K562 (cell line): ENCODE measurements around the gene SHANK2. TPM values are rescaled to one million over a fixed set of nuclear protein-coding genes. Genes with fewer than 3 reads are reported as not detected.

Experiments
- ATAC-seq: fragments of 200-7000 bp; cut with Tn5 transposase; 3 replicates; pipeline ENCODE4 v1.9.1; 2020; ENCODE audit warnings: moderate library complexity
- BruUV-seq: library from RNA; stranded (reverse); fragments of 400-500 nt; replicated peaks from 2 replicates; lab custom pipeline; 2021; lab: Mats Ljungman, UMichigan
- CTCF ChIA-PET: fragments of 300-600 bp; formaldehyde crosslinking; extraction: SDS; loops from one replicate; lab custom pipeline; 2021; ENCODE audit warnings: low intra/inter-chr PET ratio; lab: Yijun Ruan, JAX
- POLR2A ChIA-PET: fragments of 300-600, 350-650 bp; sonication (Branson Sonifier 250); formaldehyde crosslinking; extraction: SDS; loops from one replicate; lab custom pipeline; 2021; ENCODE audit warnings: antibody characterized with exemption, inconsistent platforms; lab: Yijun Ruan, JAX
- DNase-seq, 4 experiments: peaks; one replicate each; pipeline versions ENCODE4 v3.0.0 to v3.0.0-alpha.2; 2011 to 2018; ENCODE audit warnings: low spot score in 3 of 4, mixed read lengths in 3 of 4; ENCODE audit errors: extremely low read depth in 1 of 4
- FAIRE-seq: peaks from 2 replicates; lab custom pipeline; 2011; peaks lifted over from hg19 to GRCh38; lab: Jason Lieb, UNC
- H2AFZ ChIP-seq: 2 replicates; pipeline ENCODE4 v1.6.0; 2011; ENCODE audit warnings: low read depth, low read length, control low read depth, inconsistent platforms
- H3K27ac ChIP-seq: fragments of 200-600 bp; 3 replicates; pipeline ENCODE4 v1.8.0; 2011; ENCODE audit warnings: low read depth, mild to moderate bottlenecking, control low read depth, inconsistent platforms, low read length, moderate library complexity, mixed read lengths; ENCODE audit errors: extremely low read depth
- H3K27me3 ChIP-seq, 2 experiments: fragments of 300-600 bp in 1 of 2; 2 replicates in 1 of 2; 3 replicates in 1 of 2; pipeline versions ENCODE4 v1.6.0 to v1.8.0; 2011; ENCODE audit warnings: inconsistent platforms in 2 of 2, low read length in 2 of 2, mild to moderate bottlenecking in 1 of 2, mixed read lengths in 1 of 2, moderate library complexity in 1 of 2; ENCODE audit not compliant: control insufficient read depth in 2 of 2, insufficient read depth in 2 of 2
- H3K36me3 ChIP-seq: fragments of 300-600 bp; 3 replicates; pipeline ENCODE4 v1.8.0; 2011; ENCODE audit warnings: mild to moderate bottlenecking, low read length, inconsistent platforms; ENCODE audit not compliant: control insufficient read depth, insufficient read depth
- H3K4me1 ChIP-seq, 2 experiments: fragments of 200-600 bp in 1 of 2; replicated peaks in 1 of 2; 2 replicates in 1 of 2; 3 replicates in 1 of 2; pipeline versions ENCODE4 v1.5.1 to v1.8.0; 2011; ENCODE audit warnings: inconsistent platforms in 2 of 2, low read length in 2 of 2, mild to moderate bottlenecking in 1 of 2, mixed read lengths in 1 of 2, moderate library complexity in 1 of 2; ENCODE audit not compliant: control insufficient read depth in 2 of 2, insufficient read depth in 2 of 2
- H3K4me2 ChIP-seq: 2 replicates; pipeline ENCODE4 v1.6.1; 2011; ENCODE audit warnings: low read length, control low read depth, inconsistent platforms, mixed read lengths; ENCODE audit not compliant: insufficient read depth
- H3K4me3 ChIP-seq: fragments of 200-600 bp; sonication (generic), shearing (Covaris generic); 2 replicates; pipeline ENCODE4 v1.5.1; 2016; ENCODE audit warnings: control low read depth, inconsistent platforms
- H3K79me2 ChIP-seq: fragments of 200-600 bp; 3 replicates; pipeline ENCODE4 v1.8.0; 2011; ENCODE audit warnings: low read length, inconsistent platforms; ENCODE audit not compliant: control insufficient read depth, insufficient read depth
- H3K9ac ChIP-seq, 2 experiments: 2 replicates each; pipeline versions ENCODE4 v1.6.0 to v1.6.1; 2011; ENCODE audit warnings: low read depth in 2 of 2, low read length in 2 of 2, control low read depth in 1 of 2, inconsistent platforms in 1 of 2, mild to moderate bottlenecking in 1 of 2, mixed read lengths in 1 of 2; ENCODE audit not compliant: insufficient read depth in 1 of 2
- H3K9me1 ChIP-seq: one replicate; pipeline ENCODE4 v1.6.0; 2011; ENCODE audit warnings: inconsistent platforms, mild to moderate bottlenecking, low read length, moderate library complexity; ENCODE audit not compliant: control insufficient read depth, insufficient read depth
- H3K9me3 ChIP-seq: replicated peaks from 2 replicates; pipeline ENCODE4 v1.5.1; 2011; ENCODE audit warnings: low read depth, low read length, inconsistent platforms; ENCODE audit not compliant: control insufficient read depth, insufficient read depth
- H4K20me1 ChIP-seq: replicated peaks from 2 replicates; pipeline ENCODE4 v1.6.1; 2011; ENCODE audit warnings: low read length, inconsistent platforms, mixed read lengths; ENCODE audit not compliant: control insufficient read depth, insufficient read depth
- DEAF1 ChIP-seq: fragments of 450-650 bp; formaldehyde crosslinking; IDR thresholded peaks from 2 replicates; pipeline ENCODE4 v1.4.0; 2020; ENCODE audit warnings: mild to moderate bottlenecking, moderate library complexity
- FOXA1 ChIP-seq: fragments of 450-650 bp; IDR thresholded peaks from 2 replicates; pipeline ENCODE4 v1.6.1; 2016; ENCODE audit warnings: mild to moderate bottlenecking, borderline replicate concordance
- KHSRP ChIP-seq: fragments of 450-650 bp; IDR thresholded peaks from 2 replicates; pipeline ENCODE4 v1.6.1; 2017
- NR4A1 ChIP-seq, 2 experiments: fragments of 250-450 bp in 1 of 2; fragments of 450-650 bp in 1 of 2; sonication (Bioruptor Pico) in 1 of 2; IDR thresholded peaks; 2 replicates each; pipeline versions ENCODE4 v1.4.0 to v1.6.1; 2016 to 2020; ENCODE audit warnings: mild to moderate bottlenecking in 2 of 2, missing compliant biosample characterization in 1 of 2, missing genetic modification characterization in 1 of 2, moderate library complexity in 1 of 2
- POU5F1 ChIP-seq: fragments of 150-350 bp; IDR thresholded peaks from 2 replicates; pipeline ENCODE4 v1.6.1; 2014; ENCODE audit warnings: borderline replicate concordance, low read length, low read depth, mild to moderate bottlenecking; ENCODE audit not compliant: partially characterized antibody
- SRSF3 ChIP-seq: fragments of 200-400 bp; formaldehyde crosslinking; IDR thresholded peaks from 2 replicates; pipeline ENCODE4 v1.6.1; 2016; ENCODE audit warnings: mild to moderate bottlenecking, low read length, moderate library complexity; ENCODE audit not compliant: insufficient read depth
- WGBS: fragments of 100-300 bp; shearing (Covaris generic); methylation state at CpG from one replicate; pipeline ENCODE4 v1.1.6; 2016; ENCODE audit warnings: low coverage, mixed read lengths; ENCODE audit not compliant: insufficient coverage; ENCODE audit errors: missing lambda C conversion rate; 5-methylcytosine and 5-hydroxymethylcytosine counted together
- in situ Hi-C: fragments of 300-500 bp; cut with MboI; formaldehyde crosslinking; loops from 4 replicates; pipeline ENCODE4 v1.15.0; 2018; ENCODE audit warnings: inconsistent platforms, mixed read lengths
- intact Hi-C: fragments of 100-400 bp; cut with micrococcal nuclease; formaldehyde crosslinking; loops from 2 replicates; pipeline ENCODE4 v1.14.2; 2022
- polyA plus RNA-seq, 8 experiments: library from polyadenylated mRNA; depleted of rRNA in 4 of 8; stranded (reverse) in 5 of 8; unstranded in 3 of 8; fragments of >200 nt; fragmentation: Nextera tagmentation in 2 of 8; fragmentation: Illumina TruSeq in 1 of 8; extraction: Ambion mirVana in 2 of 8; extraction: Trizol in 1 of 8; gene quantifications; 2 replicates each; pipeline versions ENCODE4 v1.2.1 to v1.2.3, GENCODE V29; 2011 to 2014; ENCODE audit warnings: inconsistent platforms in 1 of 8, missing spikeins in 1 of 8
- total RNA-seq, 7 experiments: library from RNA; depleted of rRNA in 6 of 7; stranded (reverse); fragments of >200 nt in 6 of 7; fragmentation: Illumina TruSeq in 2 of 7; extraction: Trizol in 2 of 7; gene quantifications; 2 replicates each; pipeline versions ENCODE4 v1.2.1 to v1.2.3, GENCODE V29; 2011 to 2021; ENCODE audit warnings: low replicate concordance in 1 of 7

Gene SHANK2
- total and polyA plus RNA-seq, 9 of the 15 experiments (the other 6 are each of a cell fraction or from before 2014, with no cell fraction given), result 0.04 to 0.07 TPM; not detected in 7

- no peak for TF ChIP-seq DEAF1
Measured at GRCh38 chr11:71238285-71238875, 14.0 kb downstream of the SHANK2 start (continued).

- no peak overlapping the region for H3K27ac ChIP-seq
- H3K9ac ChIP-seq, result no peak overlapping the region
- DNase-seq (no peak), FAIRE-seq (no peak), ATAC-seq (no peak)
- no peaks in the 10 kb centered on the region for H3K9me1 ChIP-seq
- no TSS peak for BruUV-seq
- ChIA-PET CTCF (no interaction called here), POLR2A (no interaction called here)
- H2AFZ ChIP-seq, result no peak overlapping the region
- H3K36me3 ChIP-seq, result no peaks in the 10 kb centered on the region
- no peaks in the 10 kb centered on the region for H3K9me3 ChIP-seq
- peaks cover 6 to 60% of the 10 kb centered on the region in 2 experiments; a peak in 3 of 5 replicates for H3K27me3 ChIP-seq
- WGBS, result 3% methylated on average over 6 of the region's 6 CpGs
- no peaks in the 10 kb centered on the region for H3K79me2 ChIP-seq
- no peaks in the 10 kb centered on the region for H4K20me1 ChIP-seq
- H3K4me2 ChIP-seq, result no peak overlapping the region
- H3K4me1 ChIP-seq, result no peaks in the 10 kb centered on the region
- TF ChIP-seq FOXA1, result no peak
- no peak for TF ChIP-seq SRSF3
- no peak for TF ChIP-seq NR4A1 (CRISPR knock-in tag; IDR thresholded peaks at IDR 0.05)
- no peak for TF ChIP-seq NR4A1 (tag; IDR thresholded peaks at IDR 0.05)
- no peak for TF ChIP-seq POU5F1
- TF ChIP-seq KHSRP, result no peak
- intact Hi-C loops, result no loop called here
- in situ Hi-C loops, result no loop called here
- no peak overlapping the region for H3K4me3 ChIP-seq
Measured at GRCh38 chr11:71237853-71238252, 14.5 kb downstream of the SHANK2 start.
